ENCODE results near the gene ATXN1. TPM values are rescaled to one million over a fixed set of nuclear protein-coding genes. Genes with fewer than 3 reads are reported as not detected.

Gene ATXN1
- total RNA-seq, 1 donor from 2014 or later = 6.1 TPM

GRCh38 chr6:16473908-16474771, 287.1 kb downstream of the ATXN1 start:
- TF ChIP-seq, protein P1, sequence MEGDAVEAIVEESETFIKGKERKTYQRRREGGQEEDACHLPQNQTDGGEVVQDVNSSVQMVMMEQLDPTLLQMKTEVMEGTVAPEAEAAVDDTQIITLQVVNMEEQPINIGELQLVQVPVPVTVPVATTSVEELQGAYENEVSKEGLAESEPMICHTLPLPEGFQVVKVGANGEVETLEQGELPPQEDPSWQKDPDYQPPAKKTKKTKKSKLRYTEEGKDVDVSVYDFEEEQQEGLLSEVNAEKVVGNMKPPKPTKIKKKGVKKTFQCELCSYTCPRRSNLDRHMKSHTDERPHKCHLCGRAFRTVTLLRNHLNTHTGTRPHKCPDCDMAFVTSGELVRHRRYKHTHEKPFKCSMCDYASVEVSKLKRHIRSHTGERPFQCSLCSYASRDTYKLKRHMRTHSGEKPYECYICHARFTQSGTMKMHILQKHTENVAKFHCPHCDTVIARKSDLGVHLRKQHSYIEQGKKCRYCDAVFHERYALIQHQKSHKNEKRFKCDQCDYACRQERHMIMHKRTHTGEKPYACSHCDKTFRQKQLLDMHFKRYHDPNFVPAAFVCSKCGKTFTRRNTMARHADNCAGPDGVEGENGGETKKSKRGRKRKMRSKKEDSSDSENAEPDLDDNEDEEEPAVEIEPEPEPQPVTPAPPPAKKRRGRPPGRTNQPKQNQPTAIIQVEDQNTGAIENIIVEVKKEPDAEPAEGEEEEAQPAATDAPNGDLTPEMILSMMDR (conservative IDR thresholded peaks at IDR 0.05; ENCODE audit: low read depth, low read length) = no peak
- DNase-seq (ENCODE audit: low read depth) = no peak
- H3K4me3 ChIP-seq (ENCODE audit: low read depth, low read length) = no peak overlapping the region

DNA sequence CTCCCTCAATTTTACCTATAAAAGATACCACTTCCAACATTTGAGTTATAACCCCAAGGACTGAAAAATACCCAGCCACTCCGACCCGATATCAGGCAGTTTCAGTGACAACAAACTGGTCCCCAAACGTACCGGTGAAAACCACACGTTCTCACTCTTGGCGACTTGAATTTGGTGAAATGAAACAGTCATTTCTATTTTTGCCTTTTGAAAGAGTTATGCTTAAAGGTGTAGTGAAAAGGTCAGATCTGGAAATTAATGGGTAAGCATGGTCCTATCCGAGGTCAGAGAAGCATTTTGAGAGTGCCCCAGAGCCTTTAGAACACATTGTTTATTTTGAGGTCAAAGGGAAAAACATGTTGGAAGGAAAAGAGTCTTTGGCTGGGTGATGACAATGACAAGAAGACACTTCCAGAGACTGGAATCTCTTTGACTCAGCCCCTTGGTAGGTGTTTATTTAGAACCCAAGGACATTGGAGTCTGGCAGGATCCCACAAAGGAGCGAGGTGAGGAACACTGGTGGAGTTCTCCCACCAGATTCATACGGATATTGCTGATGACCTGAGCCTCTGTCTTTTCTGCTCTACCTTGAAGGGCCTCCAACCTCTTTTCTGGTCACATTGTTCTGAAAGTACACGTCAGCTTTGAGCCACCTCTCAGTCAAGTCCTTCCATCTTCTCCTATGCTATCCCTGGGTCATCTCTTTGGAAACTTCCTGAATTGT, 287.9 kb downstream of the ATXN1 start:
- DNase-seq (ENCODE audit: low read depth) = no peak
- TF ChIP-seq, protein P1 (conservative IDR thresholded peaks at IDR 0.05; ENCODE audit: low read depth, low read length) = no peak
- H3K4me3 ChIP-seq (ENCODE audit: low read depth, low read length) = no peak overlapping the region

DNA sequence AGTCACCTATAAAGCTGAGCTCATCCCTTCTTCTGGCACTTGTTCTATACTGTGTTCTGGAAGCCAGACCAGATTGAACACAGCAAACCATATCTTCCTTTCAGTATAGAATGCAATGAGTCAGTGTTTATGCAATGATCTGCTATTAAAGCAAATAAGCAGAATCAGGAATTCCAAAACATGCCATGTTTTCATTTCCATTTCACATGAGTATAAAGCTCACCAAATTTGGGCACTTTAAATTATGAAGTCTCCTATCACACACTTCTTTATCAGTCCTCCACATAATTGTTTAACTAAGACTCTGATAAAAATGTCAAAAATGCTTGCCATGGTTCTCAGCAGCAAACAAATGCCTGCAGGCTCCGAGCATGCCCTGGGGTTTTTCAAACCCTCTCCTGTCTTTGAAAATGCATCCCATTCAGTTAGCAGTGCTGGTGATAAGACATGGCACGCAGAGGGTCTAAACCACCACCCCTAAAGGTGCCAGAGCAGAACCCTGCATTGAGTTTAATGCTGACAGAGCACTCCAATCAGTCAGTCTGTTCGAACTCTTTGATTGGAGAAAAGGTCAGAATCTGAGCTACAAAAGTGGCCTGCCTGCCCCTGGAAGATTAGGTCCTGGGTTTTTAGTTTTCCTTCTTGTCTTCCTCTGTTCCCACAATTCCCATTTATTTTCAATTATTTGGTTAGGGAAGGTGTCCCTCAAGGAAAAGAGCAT, 288.8 kb downstream of the ATXN1 start:
- DNase-seq (ENCODE audit: low read depth) = no peak
- TF ChIP-seq, protein P1 (conservative IDR thresholded peaks at IDR 0.05; ENCODE audit: low read depth, low read length) = no peak

GRCh38 chr6:16471910-16472297, 289.4 kb downstream of the ATXN1 start:
- H3K4me3 ChIP-seq (ENCODE audit: low read depth, low read length) = no peak overlapping the region
- DNase-seq (ENCODE audit: low read depth) = no peak
- TF ChIP-seq, protein P1 (conservative IDR thresholded peaks at IDR 0.05; ENCODE audit: low read depth, low read length) = no peak

More for the DNA sequence above, 288.8 kb downstream of the ATXN1 start:
- no peak overlapping the region for H3K4me3 ChIP-seq (ENCODE audit: low read depth, low read length)

GRCh38 chr6:16471222-16471909, 289.9 kb downstream of the ATXN1 start:
- TF ChIP-seq, protein P1 (conservative IDR thresholded peaks at IDR 0.05; ENCODE audit: low read depth, low read length) = no peak
- H3K4me3 ChIP-seq (ENCODE audit: low read depth, low read length) = no peak overlapping the region
- no peak for DNase-seq (ENCODE audit: low read depth)

DNA sequence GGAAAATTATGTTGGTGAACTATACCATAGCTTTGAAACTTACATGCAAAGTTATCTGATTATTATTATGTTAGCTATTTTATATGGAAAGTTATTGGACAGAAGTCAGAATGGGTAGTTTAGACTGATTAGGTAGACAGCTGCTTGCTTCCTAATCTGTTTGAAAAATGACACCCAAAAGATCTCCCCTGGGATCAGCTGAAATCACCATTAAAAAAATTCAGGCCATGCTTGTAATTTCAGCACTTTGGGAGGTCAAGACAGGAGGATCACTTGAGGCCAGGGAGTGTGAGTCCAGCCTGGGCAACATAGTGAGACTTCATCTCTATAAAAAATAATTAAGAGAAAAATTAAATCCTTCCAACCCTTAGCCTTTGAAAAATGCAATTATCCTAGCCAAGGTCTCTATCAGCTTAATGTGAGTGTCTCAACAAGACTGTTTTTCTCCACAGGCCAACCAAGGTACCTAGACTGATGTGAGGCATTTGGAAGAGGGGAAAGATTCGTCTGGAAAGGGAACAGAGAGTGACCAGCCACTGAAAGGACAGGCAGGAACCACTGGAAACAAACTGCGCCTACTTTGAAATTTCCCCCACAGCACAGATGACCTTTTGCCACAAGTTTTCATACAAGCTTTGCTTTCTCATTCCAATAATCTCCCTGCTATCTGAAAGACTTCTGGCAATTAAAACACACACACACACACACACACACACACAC, 290.6 kb downstream of the ATXN1 start:
- TF ChIP-seq, protein P1 (conservative IDR thresholded peaks at IDR 0.05; ENCODE audit: low read depth, low read length) = no peak
- H3K4me3 ChIP-seq (ENCODE audit: low read depth, low read length) = no peak overlapping the region
- DNase-seq (ENCODE audit: low read depth) = no peak

Measured in epithelial cell of proximal tubule (primary cell).